ENCODE data around the gene PLEKHA5.

GRCh38 chr12:19261773-19262172 lies 132.2 kb downstream of the PLEKHA5 start:
- no peak for TF ChIP-seq EZH2 (IDR thresholded peaks at IDR 0.05; ENCODE audit: low read depth, unreplicated experiment)
- no peak for TF ChIP-seq CTCF (conservative IDR thresholded peaks at IDR 0.05; ENCODE audit: low read depth in 2 of 2)

Data from GM23338 (cell line).